Caki2 (cell line): ENCODE data around the gene ADNP. TPM values are rescaled to one million over a fixed set of nuclear protein-coding genes. Genes with fewer than 3 reads are reported as not detected.
A peak's percentile ranks its signal among the peaks of the same experiment; 100 is the strongest.

ENCODE experiments used
- DNase-seq: peaks from one replicate; pipeline ENCODE4 v3.0.0-alpha.2; 2015; ENCODE audit warnings: low read depth
- in situ Hi-C: cut with HindIII; loops from 2 replicates; pipeline ENCODE4 v1.10.0; 2016; ENCODE audit warnings: low sequenced_read_pairs, low pct_unique_long_range_greater_than_20kb, mixed read lengths
- total RNA-seq: library from RNA; depleted of rRNA; stranded (reverse); fragments of >200 nt; shearing (Covaris generic); gene quantifications from 2 replicates; pipeline ENCODE4 v1.2.3, GENCODE V29; 2014; ENCODE audit warnings: low replicate concordance

ADNP gene
- total RNA-seq, 1 experiment from 2014 or later = 16.3 TPM

DNA sequence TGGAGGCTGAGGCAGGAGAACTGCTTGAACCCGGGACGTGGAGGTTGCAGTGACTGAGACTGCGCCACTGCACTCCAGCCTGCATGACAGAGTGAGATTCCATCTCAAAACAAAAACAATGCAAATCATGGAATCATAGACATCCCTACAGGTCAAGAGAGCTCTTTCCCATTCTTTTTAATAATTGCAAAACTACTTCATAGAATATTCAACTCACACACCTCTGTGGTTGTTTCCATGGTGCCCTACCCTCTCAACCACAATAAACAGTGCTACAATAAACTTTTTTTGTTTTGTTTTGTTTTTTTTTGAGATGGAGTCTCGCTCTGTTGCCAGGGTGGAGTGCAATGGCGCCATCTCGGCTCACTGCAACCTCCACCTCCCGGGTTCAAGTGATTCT lies 11.8 kb upstream of the ADNP start:
- in situ Hi-C loops = no loop called here
- no peak for DNase-seq

DNA sequence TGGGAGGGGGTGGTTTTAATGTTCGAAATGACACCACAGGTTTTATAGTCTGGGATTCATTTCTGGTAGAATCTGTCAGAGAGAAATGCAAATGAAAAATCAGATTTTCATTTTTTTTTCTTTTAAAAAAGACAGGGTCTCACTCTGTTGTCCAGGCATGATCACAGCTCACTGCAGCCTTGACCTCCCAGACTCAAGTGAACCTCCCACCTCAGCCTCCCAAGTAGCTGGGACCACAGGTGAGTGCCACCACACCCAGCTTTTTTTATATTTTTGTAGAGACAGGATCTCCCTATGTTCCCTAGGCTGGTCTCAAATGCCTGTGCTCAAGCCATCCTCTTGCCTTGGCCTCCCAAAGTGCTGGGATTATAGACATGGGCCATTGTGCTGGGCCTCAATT lies 2.4 kb upstream of the ADNP start:
- in situ Hi-C loops = no loop called here

DNA sequence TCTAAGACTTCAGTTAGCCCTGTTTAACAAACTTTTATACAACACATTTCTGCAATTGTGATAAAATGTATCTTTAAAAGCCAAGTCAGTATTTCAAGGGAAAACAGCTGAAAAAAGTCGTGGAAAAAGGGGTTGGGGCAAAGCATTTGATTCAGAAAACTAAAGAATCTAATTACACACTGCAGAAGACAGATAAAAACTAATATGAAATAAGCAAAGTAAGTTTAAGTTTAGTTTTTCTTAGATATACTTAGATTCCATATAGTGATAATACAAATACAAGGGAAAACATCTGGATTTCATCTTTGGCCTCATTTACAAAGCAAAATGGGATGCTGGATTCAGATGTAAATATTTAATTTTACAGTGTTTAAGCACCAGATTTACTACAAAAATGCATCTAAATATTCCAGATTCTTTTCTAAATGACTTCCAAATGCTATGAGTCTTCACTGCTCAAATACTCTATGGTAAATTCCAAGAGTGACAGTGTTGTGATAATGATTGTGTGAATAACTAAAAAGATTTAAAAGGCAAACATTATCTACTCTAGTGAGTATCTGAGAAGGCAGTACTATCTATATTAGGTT lies 1.5 kb upstream of the ADNP start:
- in situ Hi-C loops = no loop called here
- no peak for DNase-seq

More for the DNA sequence above, 2.4 kb upstream of the ADNP start:
- no peak for DNase-seq

DNA sequence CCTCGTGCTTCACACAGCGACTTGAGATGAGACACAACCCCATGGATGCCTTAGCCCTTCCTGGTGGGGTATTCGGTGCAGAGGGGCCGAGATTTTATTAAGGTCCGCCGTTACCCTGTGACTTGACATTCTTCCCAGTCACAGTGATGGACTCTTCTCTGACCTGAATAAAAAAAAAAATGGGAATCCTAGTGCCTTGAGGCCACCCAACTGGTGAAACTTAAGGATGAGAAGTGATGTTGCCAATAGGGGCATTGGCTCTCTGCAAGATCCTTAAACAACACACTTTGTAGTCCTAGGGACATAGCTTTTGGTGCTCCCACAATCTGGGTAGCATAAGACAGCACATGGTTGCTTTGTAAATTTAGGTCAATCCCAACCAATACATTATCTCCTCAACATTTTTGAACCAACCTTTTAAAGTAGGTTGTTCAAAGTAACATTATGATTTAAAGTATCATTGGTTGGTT lies 814 bp upstream of the ADNP start:
- in situ Hi-C loops = no loop called here
- DNase-seq = no peak

DNA sequence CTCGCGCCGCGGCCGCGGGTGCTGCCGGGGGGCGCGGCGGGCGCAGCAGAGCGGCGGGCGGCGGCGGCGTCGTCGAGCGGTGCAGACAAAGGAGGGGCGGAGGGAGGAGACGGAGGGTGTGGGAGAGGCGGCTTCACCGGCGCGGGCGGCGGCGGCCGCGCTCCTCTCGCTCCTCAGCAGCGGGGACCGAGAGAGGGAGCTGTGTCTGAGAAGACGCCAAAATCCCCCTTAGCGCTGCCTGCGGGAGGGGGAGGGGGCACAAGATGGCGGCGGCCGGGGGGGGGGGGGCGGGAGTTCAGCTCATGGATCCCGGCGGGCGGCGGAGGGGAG lies 296 bp downstream of the ADNP start:
- in situ Hi-C loops = no loop called here
- DNase-seq = no peak

DNA sequence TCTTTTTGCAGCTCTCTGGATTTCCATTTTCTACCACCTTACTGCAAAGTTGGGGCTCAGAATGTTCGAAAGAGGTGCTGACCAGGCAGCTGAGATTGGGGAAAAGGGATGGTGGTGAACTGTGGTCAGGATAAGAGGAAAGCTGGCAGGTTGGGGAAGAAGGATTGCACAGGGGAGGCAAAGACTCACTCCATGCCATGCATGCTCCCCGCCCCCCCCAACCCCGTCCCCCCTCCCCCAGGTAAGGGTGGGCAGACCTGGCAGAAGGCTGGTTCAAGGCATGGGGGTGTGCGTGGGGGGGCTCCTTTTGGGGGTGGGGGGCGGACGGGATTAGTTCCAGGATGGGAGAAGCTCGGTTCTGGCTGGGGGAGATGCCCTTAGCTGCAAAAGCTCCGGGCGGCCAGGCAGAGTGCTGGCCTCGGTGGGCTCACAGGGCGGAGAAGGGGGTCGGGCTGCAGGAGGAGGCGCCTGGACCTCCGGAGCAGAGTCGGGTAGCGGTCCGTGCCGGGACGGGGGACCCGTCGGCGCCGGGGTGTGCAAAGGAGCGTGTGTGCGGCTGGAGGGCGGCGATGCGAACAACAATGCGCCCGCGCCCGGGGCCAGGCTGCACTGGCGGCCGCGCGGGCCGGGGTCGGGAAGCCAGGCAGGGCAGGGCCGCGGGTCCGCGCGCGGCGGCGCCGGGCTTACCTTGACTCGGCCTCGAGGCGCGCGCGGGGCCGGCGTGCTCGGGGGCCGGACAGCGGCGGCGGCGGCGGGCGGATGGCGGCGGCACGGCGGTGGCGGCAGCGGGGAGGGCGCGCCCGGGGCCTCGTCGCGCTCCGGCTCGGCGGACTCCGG lies 880 bp downstream of the ADNP start:
- DNase-seq = no peak
- in situ Hi-C loops = no loop called here

DNA sequence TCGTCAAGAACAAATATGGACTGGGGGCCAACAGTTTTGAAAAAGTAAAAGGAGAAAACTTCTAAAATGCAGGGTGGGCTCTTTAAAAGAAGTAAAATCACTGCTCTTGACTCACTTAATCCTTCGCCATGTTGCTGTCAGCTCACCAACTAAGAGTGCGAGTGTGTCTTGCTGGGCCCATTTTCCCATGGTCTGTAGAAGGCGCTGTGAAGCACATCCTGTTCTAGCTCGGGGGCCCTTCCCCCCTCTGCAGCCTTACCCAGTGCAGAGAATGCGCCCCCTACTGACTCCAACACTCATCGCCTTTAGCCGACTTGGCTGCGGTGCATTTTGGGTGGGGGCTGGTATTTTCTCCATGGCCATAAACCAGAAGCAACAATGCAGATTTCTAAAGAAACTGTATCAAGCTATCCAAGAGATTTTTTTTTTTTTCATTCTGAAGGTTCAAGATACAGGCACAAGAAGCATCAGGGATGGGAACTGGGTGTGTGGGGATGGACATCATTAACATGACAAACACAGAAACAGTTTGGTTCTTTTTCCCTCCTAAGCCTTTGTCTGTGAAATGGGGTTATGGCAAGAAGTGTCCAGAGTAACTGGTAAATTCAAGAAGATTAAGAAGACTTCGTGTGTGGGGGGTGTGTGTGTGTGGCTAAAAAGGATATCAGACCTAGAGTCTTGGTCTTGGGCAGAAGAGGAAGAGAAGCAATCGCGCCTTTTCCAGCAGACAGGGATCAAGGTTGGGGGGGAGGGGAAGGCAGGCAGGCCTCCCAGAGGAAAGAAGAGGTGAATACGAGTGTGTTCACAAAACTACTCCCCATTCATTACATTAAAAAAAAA lies 1.7 kb downstream of the ADNP start:
- in situ Hi-C loops = no loop called here
- DNase-seq = peak; percentile 96

DNA sequence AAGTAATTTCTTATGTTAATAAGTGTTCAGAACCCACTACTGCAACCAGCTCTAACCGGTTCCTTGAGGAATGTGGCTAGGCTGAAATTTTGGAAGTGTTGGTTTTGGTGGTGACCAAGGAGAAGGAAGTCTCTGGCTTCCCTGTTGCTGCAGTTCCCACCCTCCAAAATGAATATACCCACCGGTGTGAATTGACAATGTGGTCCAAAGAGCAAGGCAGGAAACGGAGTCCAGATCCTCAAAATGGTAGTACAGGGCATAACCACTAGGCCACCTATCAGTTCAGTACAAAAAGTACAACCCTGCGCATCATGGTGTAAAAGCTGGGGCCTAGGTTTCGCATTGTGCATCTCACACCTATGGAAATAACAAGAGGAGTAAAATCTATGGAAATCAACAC lies 2.8 kb downstream of the ADNP start:
- in situ Hi-C loops = no loop called here
- no peak for DNase-seq

DNA sequence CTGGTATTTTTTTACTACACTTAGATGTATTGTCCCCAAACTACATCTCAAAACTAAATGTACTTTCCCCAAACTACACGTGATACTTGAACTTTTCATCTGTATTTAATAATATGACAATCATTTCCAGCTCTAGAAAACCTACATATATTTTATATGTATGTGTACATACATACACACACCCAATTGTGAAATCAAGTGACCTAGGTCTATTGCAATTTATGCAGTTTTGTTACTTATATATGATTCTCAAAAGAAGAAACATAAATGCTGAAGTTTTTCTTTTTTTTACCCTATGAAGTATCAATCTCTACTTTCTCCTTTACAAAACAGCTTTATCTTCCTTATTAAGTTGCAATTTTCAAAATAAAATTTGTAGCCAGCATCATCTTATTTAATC lies 4.7 kb downstream of the ADNP start:
- DNase-seq = no peak
- in situ Hi-C loops = no loop called here

DNA sequence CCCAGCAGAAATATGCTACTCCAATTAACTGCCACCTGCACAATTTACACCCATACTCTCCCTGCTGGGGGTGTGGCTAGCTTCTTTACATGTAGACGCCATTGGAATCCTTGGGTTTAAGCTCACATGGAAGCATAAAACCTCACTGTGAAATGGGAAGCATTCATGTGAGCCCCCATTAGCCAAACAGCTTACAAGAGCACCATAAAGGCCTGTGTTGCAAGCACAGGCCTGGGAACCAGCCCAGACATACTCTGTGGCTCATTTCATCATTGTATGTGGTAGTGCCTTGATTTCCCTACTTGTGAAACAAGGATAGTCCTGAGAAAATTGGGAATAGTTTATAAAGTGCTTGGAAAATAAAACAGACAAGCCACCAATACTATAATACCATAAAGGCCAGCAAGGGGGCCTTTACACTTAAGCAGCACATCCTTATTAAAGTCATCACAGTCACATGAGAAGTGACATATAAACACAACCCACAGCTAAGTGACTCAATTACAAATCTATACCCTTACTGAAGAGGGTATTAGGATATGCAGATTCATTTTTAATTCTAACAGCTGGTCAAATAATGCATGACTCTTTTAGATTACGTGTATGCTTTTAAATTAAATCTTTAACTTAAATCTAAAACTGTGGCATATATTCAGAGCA lies 6.8 kb downstream of the ADNP start:
- in situ Hi-C loops = no loop called here
- no peak for DNase-seq

DNA sequence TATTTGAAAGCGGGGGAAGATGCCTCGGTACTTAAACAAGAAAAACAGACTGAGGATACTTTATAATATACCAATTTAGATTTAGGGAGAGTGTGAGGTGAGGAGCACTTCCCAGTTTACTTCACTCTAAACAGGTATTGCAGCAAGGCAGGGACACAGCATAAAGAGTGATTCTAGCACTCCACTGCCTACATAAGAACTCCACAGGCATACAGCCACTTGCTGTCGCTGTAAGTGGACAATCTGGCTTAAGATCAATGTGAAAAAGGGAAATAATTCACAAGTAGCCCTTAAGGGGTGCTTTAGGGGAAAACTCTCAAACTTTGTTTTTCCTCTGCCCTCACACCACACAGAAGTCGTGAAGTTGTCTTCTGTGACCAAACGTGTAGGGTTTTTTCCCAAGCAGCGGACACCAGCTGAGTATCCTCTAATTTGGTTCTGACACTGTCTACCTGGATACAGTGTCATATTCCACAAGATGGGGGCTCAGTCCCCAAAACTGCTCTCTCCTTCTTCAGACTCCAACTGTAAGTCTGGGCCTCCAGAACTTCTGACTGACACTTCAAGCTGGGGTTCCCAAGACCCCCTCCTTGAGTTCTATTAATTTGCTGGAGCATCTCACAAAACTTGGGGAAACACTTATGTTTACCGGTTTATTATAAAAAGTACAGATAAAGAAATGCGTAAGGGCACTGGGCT lies 9.3 kb downstream of the ADNP start:
- DNase-seq = no peak
- in situ Hi-C loops = no loop called here

DNA sequence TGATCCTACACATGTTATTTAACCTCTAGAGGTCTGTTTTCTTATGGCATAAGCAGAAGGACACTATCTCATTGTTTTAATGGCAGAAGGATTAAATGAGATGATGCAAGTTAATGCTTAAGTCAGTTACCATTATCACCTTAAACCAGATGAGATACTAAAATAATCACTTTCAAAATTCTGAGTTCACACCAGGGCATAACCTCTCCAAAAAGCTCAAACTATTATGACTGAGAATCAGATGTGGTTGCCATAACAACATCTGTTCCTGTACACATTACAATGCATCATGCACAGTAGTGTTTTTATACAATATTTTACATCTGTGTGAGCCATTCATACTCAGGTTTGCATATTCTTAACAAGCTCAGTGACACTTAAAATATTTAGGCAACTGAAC lies 10.2 kb downstream of the ADNP start:
- DNase-seq = no peak
- in situ Hi-C loops = no loop called here

DNA sequence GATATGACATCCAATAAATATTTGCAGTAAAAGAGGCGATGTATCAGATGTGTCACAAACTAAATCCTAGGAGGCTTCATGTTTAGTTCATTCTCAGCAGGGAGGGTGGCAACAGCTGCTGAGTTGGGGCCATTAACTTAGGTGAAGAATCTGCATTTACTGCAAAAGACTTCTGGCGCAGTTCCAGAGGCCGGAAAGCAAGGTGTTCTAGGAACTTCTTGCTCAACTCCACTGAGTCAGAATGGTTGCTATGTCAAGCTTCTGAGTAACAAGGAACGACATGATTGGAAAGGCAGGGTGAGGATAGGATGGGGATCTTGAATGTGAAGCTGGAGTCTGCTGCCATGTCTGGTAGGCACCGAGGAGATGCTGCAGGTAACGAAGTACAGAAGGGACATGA lies 11.7 kb downstream of the ADNP start:
- peak; percentile 44 for DNase-seq
- in situ Hi-C loops = no loop called here

DNA sequence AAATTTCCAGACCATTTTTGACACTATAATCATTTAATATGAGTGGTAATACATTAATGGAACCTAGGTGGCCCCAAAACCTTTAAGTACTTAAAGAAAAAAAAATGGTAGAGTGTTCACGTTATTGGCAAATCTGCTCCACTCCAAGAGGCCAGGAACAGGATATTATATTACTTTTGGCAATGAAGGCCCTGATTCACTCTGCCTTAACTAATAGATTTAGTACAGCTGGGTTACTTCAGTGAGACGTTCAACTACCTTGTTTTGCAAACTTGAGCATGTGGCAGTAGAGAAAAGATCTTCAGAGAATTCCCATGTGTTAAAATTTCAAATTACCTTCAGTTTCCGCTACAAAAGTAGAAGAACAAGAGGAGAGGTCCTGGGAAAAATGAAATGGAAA lies 12.8 kb downstream of the ADNP start:
- DNase-seq = no peak
- in situ Hi-C loops = no loop called here

DNA sequence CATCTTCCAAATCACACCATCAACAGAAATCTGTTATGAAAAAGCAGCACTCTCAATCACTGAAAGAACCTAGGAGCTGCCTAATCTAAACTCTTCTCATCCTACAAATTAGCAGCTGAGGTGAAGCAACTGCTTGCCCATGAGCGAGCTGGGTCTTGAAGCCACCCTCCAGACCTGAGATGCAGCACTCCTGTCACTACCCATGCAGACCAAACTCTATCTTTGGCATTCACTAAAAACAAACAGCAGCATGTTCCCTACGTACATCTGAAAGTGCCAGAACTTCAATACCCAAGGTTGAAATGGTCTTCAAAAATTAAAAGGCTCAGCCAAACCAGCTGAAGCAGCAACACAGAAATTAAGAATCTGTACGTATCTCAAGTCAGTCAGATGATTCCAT lies 14.3 kb downstream of the ADNP start:
- in situ Hi-C loops = no loop called here

DNA sequence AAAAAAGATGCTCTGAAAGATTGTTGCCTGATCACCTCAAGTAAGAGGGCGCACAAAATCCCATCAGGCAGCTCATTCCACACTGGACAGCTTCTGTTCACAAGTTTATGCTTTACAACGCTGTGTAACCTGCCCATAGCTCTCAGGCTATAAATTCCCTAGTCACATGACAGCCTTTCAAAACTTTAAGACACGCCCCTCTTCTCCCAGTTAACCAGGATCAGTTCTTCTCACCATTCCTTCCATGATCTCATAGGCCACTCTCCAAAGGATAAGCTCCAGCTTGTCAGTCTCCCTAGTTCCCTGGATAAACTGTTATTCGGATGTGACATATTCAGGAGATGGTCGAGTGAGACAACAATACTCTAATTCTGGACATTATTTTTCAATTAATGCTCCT lies 15.0 kb downstream of the ADNP start:
- peak; percentile 35 for DNase-seq
- in situ Hi-C loops = no loop called here

More for the DNA sequence above, 14.3 kb downstream of the ADNP start:
- DNase-seq = no peak

DNA sequence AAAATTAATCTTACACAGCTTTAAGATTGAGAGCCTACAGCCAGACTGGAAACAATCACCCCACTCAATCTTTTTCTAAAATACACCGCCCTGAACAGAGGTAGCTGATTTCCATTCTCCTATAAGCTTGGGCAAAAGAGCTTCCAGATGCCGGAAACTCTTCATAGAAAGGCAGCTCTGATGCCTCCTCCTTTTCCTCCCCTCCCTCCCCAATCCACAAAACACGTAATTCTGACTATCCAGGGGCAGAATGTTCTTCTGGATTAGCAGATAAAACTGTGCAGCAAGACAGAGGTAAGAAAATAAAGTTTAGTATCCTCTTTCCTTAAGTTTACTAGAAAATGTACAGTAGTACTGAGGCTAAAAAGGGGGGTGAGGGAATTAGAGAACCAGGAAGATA lies 15.8 kb downstream of the ADNP start:
- no peak for DNase-seq
- in situ Hi-C loops = no loop called here

DNA sequence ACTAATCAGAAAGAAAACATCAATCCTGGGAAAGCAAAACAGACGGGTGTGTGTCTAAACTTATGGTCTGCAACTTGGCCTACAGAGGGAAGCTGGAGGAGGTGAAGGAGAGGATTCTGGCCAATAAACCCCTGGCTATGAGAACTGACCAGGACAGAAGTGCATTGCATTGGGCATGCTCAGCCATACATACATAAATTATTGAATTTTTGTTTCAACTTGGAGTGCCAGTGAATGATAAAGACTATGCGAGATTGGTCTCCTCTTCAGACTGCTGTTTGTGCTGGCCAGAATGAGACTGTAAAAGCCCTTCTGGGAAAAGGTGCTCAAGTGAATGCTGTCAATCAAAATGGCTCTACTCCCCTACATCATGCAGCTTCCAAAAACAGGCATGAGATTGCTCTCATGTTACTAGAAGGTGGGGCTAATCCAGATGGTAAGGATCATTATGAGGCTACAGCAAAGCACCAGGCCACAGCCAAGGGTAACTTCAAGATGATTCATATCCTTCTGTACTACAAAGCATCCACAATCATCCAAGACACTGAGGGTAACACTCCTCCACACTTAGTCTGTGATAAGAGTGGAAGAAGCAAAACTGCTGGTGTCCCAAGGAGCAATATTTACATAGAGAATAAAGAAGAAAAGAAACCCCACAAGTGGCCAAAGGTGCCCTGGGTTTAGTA lies 17.4 kb downstream of the ADNP start:
- peak; percentile 22 for DNase-seq
- in situ Hi-C loops = no loop called here
